ENCODE results near the gene PAX9. TPM values are rescaled to one million over a fixed set of nuclear protein-coding genes. Genes with fewer than 3 reads are reported as not detected.
A peak's percentile ranks its signal among the peaks of the same experiment; 100 is the strongest.

The PAX9 gene
- total RNA-seq, 2 donors from 2014 or later = not detected

- TF ChIP-seq CTCF (IDR thresholded peaks at IDR 0.05) = no peak
- peaks cover 56 to 82% of the 10 kb centered on the region in 2 donors for H3K27me3 ChIP-seq
- H3K4me1 ChIP-seq = peaks cover 0 to 39% of the 10 kb centered on the region in 2 donors
- DNase-seq (ENCODE audit: low spot score) = no peak
- H3K9me3 ChIP-seq = no peaks in the 10 kb centered on the region
- H3K4me3 ChIP-seq = no peak overlapping the region
- H3K27ac ChIP-seq = no peak overlapping the region
- H3K36me3 ChIP-seq = no peaks in the 10 kb centered on the region
These were observed 6.8 kb upstream of the PAX9 start for GRCh38 chr14:36654794-36655381.

GRCh38 chr14:36655571-36655962 is 6.1 kb upstream of the PAX9 start:
- TF ChIP-seq CTCF (IDR thresholded peaks at IDR 0.05) = no peak
- Histone ChIP-seq H3K4me3 (no peak overlapping the region), H3K36me3 (no peaks in the 10 kb centered on the region), H3K27ac (no peak overlapping the region), H3K4me1 (peaks cover 0 to 39% of the 10 kb centered on the region in 2 donors), H3K27me3 (peaks cover 56 to 81% of the 10 kb centered on the region in 2 donors), H3K9me3 (no peaks in the 10 kb centered on the region)
- DNase-seq (ENCODE audit: low spot score) = no peak

- Histone ChIP-seq H3K4me3 (no peak overlapping the region), H3K27me3 (peaks cover 61 to 82% of the 10 kb centered on the region in 2 donors), H3K9me3 (no peaks in the 10 kb centered on the region), H3K36me3 (no peaks in the 10 kb centered on the region), H3K27ac (no peak overlapping the region), H3K4me1 (peaks cover 0 to 41% of the 10 kb centered on the region in 2 donors)
- no peak for DNase-seq (ENCODE audit: low spot score)
- peak; percentile 31 to 55 for TF ChIP-seq CTCF (IDR thresholded peaks at IDR 0.05)
These were observed 5.5 kb upstream of the PAX9 start for GRCh38 chr14:36655963-36656686.

GRCh38 chr14:36656687-36657398 is 4.8 kb upstream of the PAX9 start:
- H3K36me3 ChIP-seq = no peaks in the 10 kb centered on the region
- peak overlapping the region in 1 of 2 donors; percentile 29 for H3K4me3 ChIP-seq
- H3K27me3 ChIP-seq = peaks cover 65 to 87% of the 10 kb centered on the region in 2 donors
- peaks cover 0 to 48% of the 10 kb centered on the region in 2 donors for H3K4me1 ChIP-seq
- H3K9me3 ChIP-seq = no peaks in the 10 kb centered on the region
- no peak for DNase-seq (ENCODE audit: low spot score)
- H3K27ac ChIP-seq = no peak overlapping the region
- TF ChIP-seq CTCF (IDR thresholded peaks at IDR 0.05) = no peak

GRCh38 chr14:36657399-36658122 is 4.1 kb upstream of the PAX9 start:
- Histone ChIP-seq H3K36me3 (no peaks in the 10 kb centered on the region), H3K9me3 (no peaks in the 10 kb centered on the region), H3K27ac (no peak overlapping the region), H3K4me3 (peak overlapping the region in 1 of 2 donors; percentile 29), H3K27me3 (peaks cover 72 to 92% of the 10 kb centered on the region in 2 donors), H3K4me1 (peaks cover 0 to 56% of the 10 kb centered on the region in 2 donors)
- DNase-seq (ENCODE audit: low spot score) = no peak
- TF ChIP-seq CTCF (IDR thresholded peaks at IDR 0.05) = no peak
